Adipose tissue (tissue), 3 donors: ENCODE results near the gene NRCAM. TPM values are rescaled to one million over a fixed set of nuclear protein-coding genes. Genes with fewer than 3 reads are reported as not detected.

Source experiments
- H3K27ac ChIP-seq: one replicate; pipeline ENCODE4 v1.5.1; 2013; ENCODE audit warnings: low read depth, low read length
- WGBS, 3 donors: extraction: QIAGEN DNeasy Blood & Tissue Kit; methylation state at CpG; one replicate each; pipeline ENCODE4 v1.1.7; 2013; 5-methylcytosine and 5-hydroxymethylcytosine counted together
- polyA plus RNA-seq, 3 donors: library from polyadenylated mRNA; stranded (reverse); fragments of 200-250 nt; gene quantifications; one replicate each; pipeline ENCODE4 v1.2.3, GENCODE V29; 2013
- donor health status: healthy with polysubstance abuse.
- donor health status: Bipolar disorder and iron deficiency.
- donor health status: healthy.

NRCAM gene
- polyA plus RNA-seq, 3 donors, result 2.5 to 10.0 (median 2.6) TPM

- 50 to 72% (median 54%) methylated on average over 2 of the region's 2 CpGs for WGBS, 3 donors
- no peak overlapping the region for H3K27ac ChIP-seq
These were observed 7.4 kb upstream of the NRCAM start for GRCh38 chr7:108463613-108464012.

GRCh38 chr7:108461840-108462239 is 5.6 kb upstream of the NRCAM start:
- no peak overlapping the region for H3K27ac ChIP-seq
- 38 to 72% (median 67%) methylated on average over 3 of the region's 3 CpGs for WGBS, 3 donors

GRCh38 chr7:108460964-108461363 is 4.7 kb upstream of the NRCAM start:
- 85 to 95% (median 86%) methylated on average over 1 of the region's 1 CpG for WGBS, 3 donors
- no peak overlapping the region for H3K27ac ChIP-seq

- H3K27ac ChIP-seq, result no peak overlapping the region
- WGBS, 3 donors, result 38 to 46% (median 46%) methylated on average over 3 of the region's 3 CpGs
These were observed 3.8 kb upstream of the NRCAM start for GRCh38 chr7:108459922-108460551.

GRCh38 chr7:108457871-108458270 is 1.6 kb upstream of the NRCAM start:
- H3K27ac ChIP-seq, result no peak overlapping the region

- 9 to 20% (median 10%) methylated on average over 19 of the region's 19 CpGs for WGBS, 3 donors
- H3K27ac ChIP-seq, result no peak overlapping the region
These were observed 757 bp upstream of the NRCAM start for GRCh38 chr7:108456845-108457540.

- no peak overlapping the region for H3K27ac ChIP-seq
- 1% methylated on average over 44 to 47 of the region's 47 CpGs for WGBS, 3 donors
These were observed 662 bp downstream of the NRCAM start for GRCh38 chr7:108455551-108455997.

- WGBS, 3 donors, result 1% methylated on average over 57 to 71 of the region's 72 CpGs
- H3K27ac ChIP-seq, result no peak overlapping the region
These were observed 1.3 kb downstream of the NRCAM start for GRCh38 chr7:108454674-108455550.

- 34 to 49% (median 44%) methylated on average over 4 of the region's 4 CpGs for WGBS, 3 donors
These were observed 1.9 kb downstream of the NRCAM start for GRCh38 chr7:108454317-108454673.

GRCh38 chr7:108453320-108453719 is 2.9 kb downstream of the NRCAM start:
- no peak overlapping the region for H3K27ac ChIP-seq
- 70 to 88% (median 82%) methylated on average over 4 of the region's 4 CpGs for WGBS, 3 donors

More at GRCh38 chr7:108454317-108454673, 1.9 kb downstream of the NRCAM start:
- H3K27ac ChIP-seq, result no peak overlapping the region

- WGBS, 3 donors, result 60 to 62% (median 60%) methylated on average over 2 of the region's 2 CpGs
- H3K27ac ChIP-seq, result no peak overlapping the region
These were observed 3.5 kb downstream of the NRCAM start for GRCh38 chr7:108452707-108453106.

GRCh38 chr7:108451296-108451848 is 4.9 kb downstream of the NRCAM start:
- WGBS, 3 donors, result 86 to 91% (median 88%) methylated on average over 2 of the region's 2 CpGs

GRCh38 chr7:108450160-108450559 is 6.1 kb downstream of the NRCAM start:
- no peak overlapping the region for H3K27ac ChIP-seq
- WGBS, 3 donors, result 85 to 97% (median 88%) methylated on average over 1 of the region's 1 CpG

More at GRCh38 chr7:108451296-108451848, 4.9 kb downstream of the NRCAM start:
- no peak overlapping the region for H3K27ac ChIP-seq

GRCh38 chr7:108449521-108449920 is 6.7 kb downstream of the NRCAM start:
- no peak overlapping the region for H3K27ac ChIP-seq

GRCh38 chr7:108448584-108449505 is 7.4 kb downstream of the NRCAM start:
- WGBS, 3 donors, result 50 to 75% (median 68%) methylated on average over 11 of the region's 11 CpGs
- H3K27ac ChIP-seq, result no peak overlapping the region

- H3K27ac ChIP-seq, result no peak overlapping the region
- 71 to 75% (median 72%) methylated on average over 5 of the region's 5 CpGs for WGBS, 3 donors
These were observed 14.1 kb downstream of the NRCAM start for GRCh38 chr7:108442039-108442568.

- H3K27ac ChIP-seq, result no peak overlapping the region
- WGBS, 3 donors, result 68 to 73% (median 73%) methylated on average over 4 of the region's 4 CpGs
These were observed 14.8 kb downstream of the NRCAM start for GRCh38 chr7:108441392-108441955.
